ENCODE results near the gene LHX6. TPM values are rescaled to one million over a fixed set of nuclear protein-coding genes. Genes with fewer than 3 reads are reported as not detected.

Gene LHX6
- 2.2 TPM for total RNA-seq
- polyA plus RNA-seq: 6.8 TPM

DNA sequence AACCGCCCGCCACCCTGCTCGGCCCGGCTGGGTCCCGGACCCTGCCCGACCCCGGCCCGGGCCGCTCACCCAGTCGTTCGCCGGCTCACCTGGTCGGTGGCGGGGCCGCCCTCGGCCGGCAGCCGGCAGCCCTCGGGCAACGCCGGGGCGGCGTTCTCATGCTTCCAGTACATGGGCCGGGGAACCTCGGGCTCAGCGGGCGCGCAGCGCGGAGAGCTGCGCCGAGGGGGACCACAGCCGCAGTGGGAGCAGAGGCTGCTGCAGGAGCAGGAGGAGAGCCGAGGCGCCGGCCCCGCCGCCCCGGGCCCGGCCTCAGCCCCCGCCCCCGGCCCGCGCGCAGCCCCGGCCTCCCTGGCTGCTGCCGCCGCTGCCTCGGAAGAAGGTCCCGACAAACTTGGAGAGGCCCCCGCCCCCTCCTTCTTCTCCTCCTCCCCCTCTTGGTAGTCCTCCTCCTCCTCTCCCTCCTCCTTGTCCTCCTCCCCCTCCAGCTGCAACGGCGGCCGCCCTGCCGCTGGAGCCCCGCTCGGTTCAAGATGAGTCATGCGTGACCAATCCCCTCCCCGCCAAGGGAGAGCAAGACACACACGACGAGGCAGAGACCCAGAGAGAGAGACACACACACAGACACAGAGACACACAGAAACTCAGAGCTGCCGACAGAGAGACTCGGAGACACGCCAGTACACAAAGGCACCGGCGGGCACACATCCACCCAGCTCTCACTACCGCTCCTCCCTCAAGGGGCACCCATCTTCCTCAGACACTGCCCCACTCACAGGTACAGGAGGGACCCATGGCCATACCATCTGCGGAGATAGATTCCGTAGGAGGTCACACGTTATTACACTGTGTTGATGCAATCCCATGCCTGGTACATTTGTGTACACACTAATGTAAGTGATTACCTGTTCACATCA lies at the start of gene LHX6:
Gene LHX6, minus strand, starts transcription at position 390 of the 917 bp plus-strand sequence. Its CDS starts 217 bp downstream, at position 173.
- H3K4me3 ChIP-seq (ENCODE audit: low read depth, low read length): peak within 1 kb of the TSS; percentile 36
- DNase-seq (ENCODE audit: extremely low spot score): no peak
- H3K27ac ChIP-seq (ENCODE audit: low read depth): no peak within 1 kb of the TSS
- no peaks in the 10 kb centered on the region for H3K4me1 ChIP-seq (ENCODE audit: insufficient read depth)
- WGBS: 4% methylated on average over 70 of the region's 70 CpGs
- no peaks in the 10 kb centered on the region for H3K36me3 ChIP-seq (ENCODE audit: insufficient read depth)

DNA sequence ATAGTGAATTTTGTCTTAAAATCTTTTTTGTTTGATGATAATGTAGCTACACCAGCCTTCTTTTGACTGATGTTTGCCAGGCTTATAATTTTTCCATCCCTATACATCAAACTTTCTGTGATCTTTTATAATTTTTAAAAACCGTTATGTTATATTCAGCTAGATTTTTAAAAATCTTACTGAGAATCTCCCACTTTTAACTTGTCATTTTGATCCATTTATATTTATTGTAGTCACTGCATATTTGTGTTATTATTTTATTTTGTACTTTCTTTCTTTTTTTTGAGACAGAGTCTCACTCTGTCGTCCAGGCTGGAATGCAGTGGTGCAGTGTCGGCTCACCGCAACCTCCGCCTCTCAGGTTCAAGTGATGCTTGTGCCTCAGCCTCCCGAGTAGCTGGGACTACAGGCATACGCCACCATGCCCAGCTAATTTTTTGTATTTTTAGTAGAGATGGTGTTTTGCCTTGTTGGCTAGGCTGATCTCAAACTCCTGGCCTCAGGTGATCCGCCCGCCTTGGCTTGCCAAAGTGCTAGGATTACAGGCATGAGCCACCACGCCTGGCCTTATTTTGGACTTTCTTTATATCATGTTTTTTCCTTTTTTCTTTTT lies 48.6 kb upstream of the LHX6 start:
- Histone ChIP-seq H3K4me1 (ENCODE audit: insufficient read depth) (peaks cover 2% of the 10 kb centered on the region), H3K36me3 (ENCODE audit: insufficient read depth) (peaks cover 2% of the 10 kb centered on the region), H3K27ac (ENCODE audit: low read depth) (no peak overlapping the region), H3K4me3 (ENCODE audit: low read depth, low read length) (no peak overlapping the region)
- no peak for DNase-seq (ENCODE audit: extremely low spot score)
- 98% methylated on average over 10 of the region's 10 CpGs for WGBS

- 97% methylated on average over 7 of the region's 7 CpGs for WGBS
- H3K36me3 ChIP-seq (ENCODE audit: insufficient read depth): peaks cover 2% of the 10 kb centered on the region
- DNase-seq (ENCODE audit: extremely low spot score): no peak
- no peak overlapping the region for H3K4me3 ChIP-seq (ENCODE audit: low read depth, low read length)
- no peak overlapping the region for H3K27ac ChIP-seq (ENCODE audit: low read depth)
- no peaks in the 10 kb centered on the region for H3K4me1 ChIP-seq (ENCODE audit: insufficient read depth)
Observed at GRCh38 chr9:122276096-122276495, 47.3 kb upstream of the LHX6 start.

DNA sequence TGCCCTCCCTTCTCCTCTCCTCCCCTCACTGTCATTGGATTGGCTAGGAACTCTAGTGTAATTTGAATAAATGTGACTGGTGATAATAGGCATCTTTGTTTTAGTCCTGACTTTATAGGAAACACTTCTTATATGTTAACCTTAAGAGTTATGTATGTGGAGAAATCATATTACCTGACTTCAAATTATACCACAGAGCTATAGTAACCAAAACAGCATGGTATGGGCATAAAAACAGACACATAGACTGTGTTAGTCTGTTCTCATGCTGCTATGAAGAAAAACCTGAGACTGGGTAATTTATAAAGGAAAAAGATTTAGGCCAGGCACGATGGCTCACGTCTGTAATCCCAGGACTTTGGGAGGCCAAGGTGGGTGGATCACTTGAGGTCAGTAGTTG lies 45.3 kb upstream of the LHX6 start:
- H3K4me3 ChIP-seq (ENCODE audit: low read depth, low read length): no peak overlapping the region
- no peak overlapping the region for H3K27ac ChIP-seq (ENCODE audit: low read depth)
- DNase-seq (ENCODE audit: extremely low spot score): no peak
- peaks cover 2% of the 10 kb centered on the region for H3K36me3 ChIP-seq (ENCODE audit: insufficient read depth)
- no peaks in the 10 kb centered on the region for H3K4me1 ChIP-seq (ENCODE audit: insufficient read depth)
- 90% methylated on average over 2 of the region's 2 CpGs for whole genome bisulfite sequencing

DNA sequence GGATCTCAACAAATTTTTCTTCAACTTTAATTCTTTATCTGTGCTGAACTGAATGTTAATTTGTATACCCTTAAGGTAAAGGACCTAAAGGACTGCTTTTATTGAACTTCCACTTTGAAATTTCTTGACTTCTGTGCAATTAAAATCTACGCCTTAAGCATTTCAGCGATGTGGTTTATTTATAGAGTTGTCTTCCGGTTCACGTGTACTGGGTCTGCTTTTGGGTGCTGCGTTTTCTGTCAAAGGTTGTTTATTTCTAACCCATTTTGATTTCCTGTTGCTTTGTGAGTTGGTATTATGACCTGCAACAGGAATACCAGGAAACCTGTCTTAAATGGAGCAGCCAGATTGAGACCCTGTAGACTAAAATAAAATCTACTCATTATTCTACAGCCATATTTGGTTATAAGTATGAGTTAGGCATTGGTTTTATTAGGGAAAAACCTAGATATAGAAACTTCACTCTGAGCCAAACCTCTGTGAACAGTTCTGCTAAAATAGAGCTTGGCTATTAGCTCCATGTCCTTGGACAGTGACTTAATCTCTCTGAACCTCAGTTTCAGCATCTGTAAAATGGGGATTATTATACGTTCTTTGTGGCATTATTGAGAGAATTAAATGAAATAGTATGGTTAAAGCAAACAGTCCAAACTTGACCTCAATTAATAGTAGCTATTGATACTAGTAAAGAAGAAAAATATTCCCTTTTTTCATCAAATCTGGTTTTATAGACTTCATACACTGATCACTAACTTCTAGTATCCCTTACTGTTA lies 39.5 kb upstream of the LHX6 start:
- Histone ChIP-seq H3K4me1 (ENCODE audit: insufficient read depth) (no peaks in the 10 kb centered on the region), H3K36me3 (ENCODE audit: insufficient read depth) (peaks cover 2% of the 10 kb centered on the region), H3K27ac (ENCODE audit: low read depth) (no peak overlapping the region), H3K4me3 (ENCODE audit: low read depth, low read length) (no peak overlapping the region)
- WGBS: 82% methylated on average over 6 of the region's 6 CpGs
- no peak for DNase-seq (ENCODE audit: extremely low spot score)

GRCh38 chr9:122265149-122265915 lies 36.6 kb upstream of the LHX6 start:
- WGBS: 10% methylated on average over 17 of the region's 17 CpGs
- no peak for DNase-seq (ENCODE audit: extremely low spot score)
- Histone ChIP-seq H3K4me3 (ENCODE audit: low read depth, low read length) (peak overlapping the region; percentile 71), H3K27ac (ENCODE audit: low read depth) (peak overlapping the region; percentile 91), H3K4me1 (ENCODE audit: insufficient read depth) (no peaks in the 10 kb centered on the region), H3K36me3 (ENCODE audit: insufficient read depth) (no peaks in the 10 kb centered on the region)

DNA sequence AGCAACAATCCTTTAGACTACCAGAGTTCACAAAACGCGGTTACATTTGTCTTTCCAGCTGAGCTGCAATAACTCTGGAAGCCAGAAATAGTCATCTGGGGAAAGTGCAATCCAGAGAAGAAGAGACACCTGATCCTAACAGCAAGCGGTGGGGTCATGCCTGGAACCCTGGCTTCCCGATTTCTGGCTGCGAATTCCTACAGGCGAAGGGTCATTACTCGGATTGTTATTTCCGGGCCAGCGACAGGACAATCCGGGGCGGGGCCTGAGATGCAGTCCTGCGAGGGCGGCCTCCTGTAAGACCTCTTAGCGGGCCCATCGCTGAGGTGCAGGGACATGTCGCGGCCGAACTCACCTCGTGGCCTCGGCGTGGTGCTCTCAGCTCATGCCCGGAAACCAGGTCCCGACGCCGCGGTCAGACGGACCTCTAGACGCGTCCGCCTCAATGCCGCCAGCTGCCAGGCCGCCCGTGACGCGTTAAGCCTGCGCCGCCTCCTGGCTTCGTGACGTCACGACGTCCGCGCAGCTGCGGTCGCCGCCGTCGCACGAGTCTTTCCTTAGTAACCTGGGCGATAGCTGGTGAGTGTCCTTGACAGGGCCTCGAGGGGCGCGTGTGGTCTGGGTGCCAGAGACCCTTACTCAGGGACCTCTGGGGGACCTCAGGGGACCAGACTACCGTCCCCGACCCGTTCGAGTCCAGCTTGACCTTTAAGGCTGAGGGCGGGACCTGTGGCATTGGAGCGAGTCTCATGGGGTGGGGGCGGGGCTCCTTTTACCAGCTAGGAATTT lies 35.8 kb upstream of the LHX6 start, which contains the start of the genes MRRF and RBM18:
Gene MRRF, plus strand, starts transcription at position 523 of the 789 bp plus-strand sequence. CDS start 6,010 bp downstream, outside the sequence.
Gene RBM18, minus strand, starts transcription at position 481 of the 789 bp plus-strand sequence. CDS start 3,348 bp downstream, outside the sequence.
- peak within 1 kb of the TSS; percentile 71 for H3K4me3 ChIP-seq (ENCODE audit: low read depth, low read length)
- peak; percentile 70 for DNase-seq (ENCODE audit: extremely low spot score)
- H3K27ac ChIP-seq (ENCODE audit: low read depth): peak within 1 kb of the TSS; percentile 91
- H3K36me3 ChIP-seq (ENCODE audit: insufficient read depth): no peaks in the 10 kb centered on the region
- under 1% methylated on average over 60 of the region's 60 CpGs for WGBS
- no peaks in the 10 kb centered on the region for H3K4me1 ChIP-seq (ENCODE audit: insufficient read depth)

DNA sequence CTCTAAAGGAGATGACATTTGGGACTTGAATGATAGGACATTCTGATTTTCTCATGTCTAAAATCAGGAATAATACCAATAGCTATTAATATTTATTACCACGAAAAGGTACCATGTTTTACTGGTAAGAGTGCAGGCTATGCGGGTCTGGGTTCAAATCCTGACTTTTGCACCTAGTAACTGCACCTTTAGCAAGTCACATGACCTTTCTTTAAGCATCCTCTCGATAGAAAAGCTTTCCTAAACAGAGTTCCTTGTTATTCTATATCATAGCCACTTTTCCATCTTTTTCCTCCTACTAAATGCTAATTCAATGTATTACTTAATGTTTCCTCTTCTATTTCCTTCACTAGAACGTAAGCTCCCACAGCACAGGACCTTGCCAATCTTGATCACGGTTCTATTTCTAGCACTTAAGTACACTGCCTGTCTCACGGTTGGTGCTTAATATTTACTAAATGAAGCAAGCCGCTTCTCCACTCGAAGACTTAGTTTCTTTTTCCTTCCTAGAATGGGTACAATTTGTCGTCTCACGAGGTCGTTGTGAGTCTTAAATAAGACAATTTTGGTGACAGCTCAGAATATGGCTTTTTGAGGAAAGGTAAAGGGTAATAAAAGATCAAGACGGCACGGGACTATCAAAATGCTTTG lies 35.1 kb upstream of the LHX6 start:
- WGBS: 13% methylated on average over 13 of the region's 13 CpGs
- H3K4me3 ChIP-seq (ENCODE audit: low read depth, low read length): peak overlapping the region; percentile 71
- no peaks in the 10 kb centered on the region for H3K4me1 ChIP-seq (ENCODE audit: insufficient read depth)
- peak overlapping the region; percentile 91 for H3K27ac ChIP-seq (ENCODE audit: low read depth)
- no peaks in the 10 kb centered on the region for H3K36me3 ChIP-seq (ENCODE audit: insufficient read depth)
- no peak for DNase-seq (ENCODE audit: extremely low spot score)

- WGBS: 91% methylated on average over 1 of the region's 1 CpG
- H3K4me1 ChIP-seq (ENCODE audit: insufficient read depth): no peaks in the 10 kb centered on the region
- H3K36me3 ChIP-seq (ENCODE audit: insufficient read depth): no peaks in the 10 kb centered on the region
- no peak overlapping the region for H3K4me3 ChIP-seq (ENCODE audit: low read depth, low read length)
- no peak for DNase-seq (ENCODE audit: extremely low spot score)
- H3K27ac ChIP-seq (ENCODE audit: low read depth): no peak overlapping the region
Observed at GRCh38 chr9:122262073-122262472, 33.3 kb upstream of the LHX6 start.

DNA sequence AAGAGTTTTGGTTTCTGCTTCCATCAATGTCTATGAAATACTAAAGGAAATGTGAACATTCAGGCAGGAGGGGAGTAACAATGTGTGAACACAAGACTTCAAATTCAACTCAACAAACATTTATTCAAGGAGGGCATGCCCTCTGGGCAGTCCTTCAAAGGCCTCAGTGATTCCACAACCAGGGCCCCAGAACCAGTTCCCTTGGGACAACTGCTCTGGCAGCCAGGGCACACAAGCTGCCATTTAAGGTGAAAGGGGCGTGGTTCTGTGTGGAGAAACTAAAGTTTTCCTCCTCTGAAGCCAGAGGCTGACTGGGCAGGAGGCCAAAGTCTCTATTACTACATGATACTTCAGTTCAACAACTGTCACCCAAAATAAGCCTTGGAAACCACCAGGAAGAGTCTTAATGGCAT lies 32.7 kb upstream of the LHX6 start:
- H3K4me3 ChIP-seq (ENCODE audit: low read depth, low read length): no peak overlapping the region
- peak; percentile 8 for DNase-seq (ENCODE audit: extremely low spot score)
- H3K4me1 ChIP-seq (ENCODE audit: insufficient read depth): no peaks in the 10 kb centered on the region
- WGBS: 62% methylated on average over 1 of the region's 1 CpG
- H3K36me3 ChIP-seq (ENCODE audit: insufficient read depth): no peaks in the 10 kb centered on the region
- no peak overlapping the region for H3K27ac ChIP-seq (ENCODE audit: low read depth)

DNA sequence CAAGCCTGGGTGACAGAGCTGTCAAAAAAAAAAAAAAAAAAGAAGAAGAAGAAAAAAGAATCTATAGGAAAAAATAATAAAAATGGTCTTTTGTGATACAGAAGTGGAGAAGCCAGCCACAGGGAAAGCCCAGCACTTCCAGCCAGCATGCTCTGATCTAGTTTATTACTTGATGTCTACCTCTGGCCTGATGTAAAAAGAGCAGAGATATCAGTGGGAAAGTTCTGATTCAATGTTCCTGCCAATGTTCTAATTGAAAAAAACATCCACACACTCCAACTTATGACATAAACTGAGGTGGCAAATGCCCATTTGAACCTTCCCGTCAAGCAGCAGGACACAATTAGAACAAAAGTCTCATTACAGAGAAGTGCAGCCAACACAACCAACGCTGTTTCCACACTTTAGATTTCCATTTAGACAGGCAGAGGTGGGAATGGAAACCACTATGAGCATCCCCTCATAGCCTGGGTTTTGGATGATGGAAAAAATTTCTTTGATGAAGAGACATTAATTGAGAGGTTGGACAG lies 30.2 kb upstream of the LHX6 start:
- DNase-seq (ENCODE audit: extremely low spot score): no peak
- no peaks in the 10 kb centered on the region for H3K36me3 ChIP-seq (ENCODE audit: insufficient read depth)
- no peak overlapping the region for H3K27ac ChIP-seq (ENCODE audit: low read depth)
- 85% methylated on average over 2 of the region's 2 CpGs for WGBS
- no peaks in the 10 kb centered on the region for H3K4me1 ChIP-seq (ENCODE audit: insufficient read depth)
- H3K4me3 ChIP-seq (ENCODE audit: low read depth, low read length): no peak overlapping the region

- H3K27ac ChIP-seq (ENCODE audit: low read depth): no peak overlapping the region
- 90% methylated on average over 5 of the region's 5 CpGs for WGBS
- H3K36me3 ChIP-seq (ENCODE audit: insufficient read depth): peaks cover 4% of the 10 kb centered on the region
- no peak overlapping the region for H3K4me3 ChIP-seq (ENCODE audit: low read depth, low read length)
- DNase-seq (ENCODE audit: extremely low spot score): no peak
- no peaks in the 10 kb centered on the region for H3K4me1 ChIP-seq (ENCODE audit: insufficient read depth)
Observed at GRCh38 chr9:122256206-122256605, 27.4 kb upstream of the LHX6 start.
